HG02884 (cell line): Measurements from ENCODE around the gene HIBCH.
"Not testable (repeated sequence)": the region's sequence is repeated elsewhere in the genome, so short reads cannot be mapped to it uniquely, and the experiment has no call there.

ENCODE experiments used
- ATAC-seq: cut with Tn5 transposase; IDR thresholded peaks from one replicate; pipeline ENCODE4 v1.9.1; 2021; ENCODE audit warnings: mild to moderate bottlenecking, moderate library complexity; ENCODE audit not compliant: unreplicated experiment

Gene HIBCH

DNA sequence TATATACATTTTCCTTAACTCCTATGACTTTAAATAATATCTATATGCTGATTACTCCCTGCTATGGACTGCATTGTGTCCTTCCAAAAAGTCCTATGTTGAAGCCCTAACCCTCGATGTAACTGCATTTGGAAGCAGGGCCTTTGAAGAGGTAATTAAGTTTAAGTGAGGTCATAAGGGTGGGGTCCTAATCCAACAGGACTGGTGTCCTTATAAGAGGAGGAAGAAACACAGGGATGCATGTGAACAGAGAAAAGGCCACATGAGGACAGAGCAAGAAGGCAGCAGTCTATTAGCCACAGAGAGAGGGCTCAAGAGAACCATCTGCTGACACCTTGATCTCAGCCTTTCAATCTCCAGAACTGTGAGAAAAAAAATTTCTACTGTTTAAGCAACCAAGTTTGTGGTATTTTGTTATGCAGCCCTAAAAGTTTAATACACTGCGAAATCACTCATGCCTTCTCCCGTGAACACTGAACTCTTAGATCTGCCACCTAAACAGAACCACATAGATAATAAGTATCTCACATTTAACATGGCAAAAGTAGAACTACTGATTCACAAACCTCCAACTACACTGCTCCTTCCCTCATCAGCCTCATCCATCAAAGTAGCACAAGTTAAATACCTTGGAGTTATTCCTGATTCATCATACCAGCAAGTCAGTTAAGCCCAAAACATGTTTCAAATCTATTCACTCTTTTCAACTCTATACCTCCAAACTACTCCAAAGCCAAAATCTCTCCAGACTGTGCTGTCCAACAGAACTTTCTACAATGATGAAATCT is 65.4 kb downstream of the HIBCH start:
- no peak for ATAC-seq

GRCh38 chr2:190250421-190250820 is 69.2 kb downstream of the HIBCH start:
- ATAC-seq, result no peak

DNA sequence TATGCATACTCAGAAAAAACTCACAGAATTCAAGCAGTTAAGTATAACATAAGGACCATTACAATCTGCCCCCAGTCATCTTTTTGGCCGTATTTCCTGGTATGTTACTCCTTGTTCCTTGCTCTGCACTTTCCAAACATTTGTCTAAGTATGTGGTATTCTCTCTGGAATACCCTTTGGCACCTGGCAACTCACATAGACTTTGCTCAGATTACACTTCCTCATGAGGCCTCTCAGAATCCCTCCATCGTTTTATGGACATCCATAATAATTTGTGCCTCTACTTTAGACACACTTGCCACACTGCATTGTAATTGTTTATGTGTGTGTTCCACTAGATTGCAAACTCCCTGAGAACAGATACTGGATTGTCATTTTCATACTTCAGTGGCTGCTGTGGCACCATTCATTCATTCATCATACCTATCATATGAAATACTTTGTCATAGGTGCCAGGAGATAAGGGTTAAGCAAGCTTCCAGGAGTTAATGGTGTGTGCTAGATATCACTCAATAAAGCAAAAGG is 84.0 kb downstream of the HIBCH start:
- ATAC-seq, result no peak

- no peak for ATAC-seq
Measured at GRCh38 chr2:190235101-190235500, 84.5 kb downstream of the HIBCH start.

- not testable (repeated sequence) for ATAC-seq
Measured at GRCh38 chr2:190223989-190224388, 95.6 kb downstream of the HIBCH start.

DNA sequence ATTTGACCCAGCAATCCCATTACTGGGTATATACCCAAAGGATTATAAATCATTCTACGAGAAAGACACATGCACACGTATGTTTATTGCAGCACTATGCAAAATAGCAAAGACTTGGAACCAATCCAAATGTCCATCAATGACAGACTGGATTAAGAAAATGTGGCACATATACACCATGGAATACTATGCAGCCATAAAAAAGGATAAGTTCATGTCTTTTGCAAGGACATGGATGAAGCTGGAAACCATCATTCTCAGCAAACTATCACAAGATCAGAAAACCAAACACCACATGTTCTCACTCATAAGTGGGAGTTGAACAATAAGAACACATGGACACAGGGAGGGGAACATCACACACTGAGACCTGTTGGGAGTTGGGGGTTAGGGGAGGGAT is 96.9 kb downstream of the HIBCH start:
- not testable (repeated sequence) for ATAC-seq

DNA sequence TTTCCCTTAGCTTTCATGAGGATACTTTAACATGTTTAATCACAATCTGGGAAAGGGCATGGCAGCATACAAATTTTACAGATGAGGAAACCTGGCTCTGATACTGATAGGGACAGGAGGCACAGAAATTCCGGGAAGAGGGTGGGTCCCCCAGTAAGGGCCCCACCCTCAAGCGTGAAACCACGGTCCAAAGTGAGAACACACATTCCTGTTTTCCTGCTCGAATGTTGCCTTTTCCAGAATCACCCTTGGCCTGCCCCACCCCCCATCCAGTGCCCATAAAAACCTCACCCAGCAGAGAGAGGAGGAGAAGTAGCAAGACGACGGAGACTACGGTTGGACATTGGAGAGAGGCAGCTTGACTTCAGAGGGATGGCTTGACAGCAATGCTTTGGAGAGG is 98.2 kb downstream of the HIBCH start:
- no peak for ATAC-seq

GRCh38 chr2:190219186-190219585 is 100.4 kb downstream of the HIBCH start:
- ATAC-seq, result no peak

DNA sequence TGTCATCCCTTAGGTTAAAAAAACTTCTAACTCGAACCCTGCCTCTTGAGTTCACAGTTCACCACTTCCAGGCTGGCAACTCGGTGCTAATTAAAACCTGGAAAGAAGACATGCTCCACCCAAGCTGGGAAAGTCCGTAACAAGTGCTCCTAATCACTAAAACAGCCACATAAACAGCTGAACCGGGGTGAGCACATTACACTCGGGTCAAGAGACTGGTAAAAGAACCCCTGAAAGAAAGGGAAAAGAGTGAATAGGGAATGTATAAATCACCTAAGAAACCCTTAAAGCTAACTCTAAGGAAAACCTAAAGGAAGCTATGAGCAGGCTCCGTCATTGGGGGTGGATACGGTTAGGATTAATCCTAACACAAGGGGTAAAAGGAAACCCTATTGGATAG is 102.0 kb downstream of the HIBCH start:
- no peak for ATAC-seq

DNA sequence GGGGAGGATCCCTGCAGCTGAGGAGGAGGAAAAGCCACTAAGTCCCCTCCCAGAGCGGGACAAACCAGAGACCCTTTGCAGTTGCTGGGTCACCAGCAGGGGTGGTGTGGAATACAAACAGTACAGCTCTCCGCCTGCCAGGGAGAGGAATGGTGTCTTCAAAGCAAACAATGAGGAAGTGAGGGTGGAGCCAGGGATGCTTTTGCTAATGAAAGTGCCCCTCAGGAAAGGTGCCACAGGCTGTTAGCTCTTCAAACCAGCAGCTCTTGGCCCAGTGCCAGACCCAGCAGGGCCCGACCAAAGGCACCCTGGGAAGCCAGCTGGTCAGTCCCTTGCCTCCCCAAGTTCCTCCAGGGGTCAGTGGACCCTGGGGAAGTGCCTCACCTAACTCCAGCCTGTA is 102.8 kb downstream of the HIBCH start:
- no peak for ATAC-seq

- no peak for ATAC-seq
Measured at GRCh38 chr2:190215620-190216019, 104.0 kb downstream of the HIBCH start.

DNA sequence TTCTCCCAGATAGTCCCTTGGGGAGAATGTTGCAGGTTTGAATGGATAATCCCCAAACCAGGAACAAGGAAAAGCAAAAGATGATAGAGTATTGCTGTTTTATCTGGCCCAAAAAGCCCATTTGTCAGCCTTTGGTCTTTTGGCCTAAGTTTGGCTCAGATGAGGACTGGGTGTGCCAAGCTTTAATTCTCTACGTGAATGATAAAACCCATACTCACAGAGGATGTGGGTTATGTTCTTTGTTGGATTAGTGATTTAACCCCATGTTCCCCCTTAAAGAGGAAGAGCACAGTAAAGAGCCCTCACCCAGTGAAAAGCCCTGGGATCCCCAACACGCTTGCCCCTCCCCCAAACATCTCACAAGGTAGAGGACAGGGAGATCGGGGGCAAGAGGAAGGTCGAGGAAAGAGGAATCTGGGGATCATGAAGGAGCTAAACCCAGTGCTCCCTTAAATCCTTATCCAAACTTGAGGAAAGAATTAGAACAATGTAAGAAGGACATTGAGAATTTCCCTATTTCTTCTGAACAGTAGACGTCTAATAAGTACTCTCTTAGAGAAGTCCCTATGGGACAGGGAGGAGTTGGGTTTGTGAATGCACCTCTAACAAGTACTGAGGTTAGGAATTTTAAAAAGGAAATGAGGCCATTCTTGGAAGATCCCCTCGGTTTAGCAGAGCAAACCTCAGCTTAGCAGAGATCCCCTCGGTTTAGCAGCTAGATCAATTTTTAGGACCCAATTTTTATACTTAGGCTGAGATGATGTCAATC is 105.0 kb downstream of the HIBCH start:
- no peak for ATAC-seq

- no peak for ATAC-seq
Measured at GRCh38 chr2:190213441-190214335, 105.9 kb downstream of the HIBCH start.

GRCh38 chr2:190210471-190210870 is 109.2 kb downstream of the HIBCH start:
- ATAC-seq, result no peak

GRCh38 chr2:190209559-190209958 is 110.1 kb downstream of the HIBCH start:
- no peak for ATAC-seq

- no peak for ATAC-seq
Measured at GRCh38 chr2:190207930-190208329, 111.7 kb downstream of the HIBCH start.

- no peak for ATAC-seq
Measured at GRCh38 chr2:190205657-190206056, 114.0 kb downstream of the HIBCH start.

DNA sequence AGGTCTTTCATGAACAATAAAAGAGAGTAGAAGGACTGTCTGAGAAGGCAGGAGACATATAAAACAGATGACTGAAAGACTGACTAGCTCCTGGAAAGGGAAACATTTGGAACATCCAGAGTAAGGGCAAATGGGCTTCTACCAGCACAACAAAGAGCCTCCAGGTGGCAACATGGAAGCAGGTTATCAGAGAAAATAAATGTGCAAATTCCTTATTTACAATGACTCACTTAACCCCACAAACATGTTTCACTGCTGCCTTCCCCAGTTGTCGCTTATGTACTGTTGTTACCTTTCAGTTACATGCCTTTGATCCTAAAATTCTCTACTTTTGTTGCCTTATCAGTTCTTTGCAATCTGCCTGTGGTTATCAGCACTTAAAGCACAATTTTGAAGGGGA is 117.0 kb downstream of the HIBCH start:
- no peak for ATAC-seq

DNA sequence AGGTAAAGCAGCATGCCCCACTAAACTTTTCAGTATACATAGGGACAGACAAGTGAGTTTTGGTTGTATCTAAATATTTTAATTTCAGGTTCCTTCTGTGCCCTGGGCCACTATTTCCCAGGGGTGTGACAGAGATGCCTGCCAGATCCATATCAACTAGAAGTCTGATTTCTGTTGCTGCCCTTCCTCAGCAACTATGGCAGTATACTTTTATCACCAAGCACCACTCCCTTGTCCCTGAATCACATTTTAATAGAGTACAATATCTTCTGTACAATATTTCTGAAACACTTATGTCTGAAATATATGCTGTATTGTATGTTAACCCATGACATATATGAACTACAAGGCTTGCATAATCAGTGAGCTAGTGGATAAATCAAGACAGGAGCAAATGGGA is 117.6 kb downstream of the HIBCH start:
- no peak for ATAC-seq

DNA sequence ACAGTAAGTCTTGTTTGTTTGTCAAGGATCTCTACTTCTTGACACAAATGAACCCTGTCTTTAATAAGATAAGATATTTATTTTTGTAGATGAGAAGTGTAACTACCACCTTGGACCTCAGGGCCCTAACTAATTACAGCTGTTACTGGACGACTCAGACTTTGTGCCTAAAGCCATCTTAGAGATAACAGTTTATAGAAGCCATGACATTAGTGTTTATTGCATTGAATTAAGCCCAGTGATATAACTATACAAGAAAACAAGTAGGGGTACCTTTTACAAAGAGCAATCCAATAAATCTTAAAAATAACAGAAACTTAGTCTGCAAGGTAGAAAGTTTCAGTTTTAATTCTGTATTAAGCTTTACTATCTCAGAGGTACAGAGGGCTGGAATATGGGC is 119.0 kb downstream of the HIBCH start:
- ATAC-seq, result no peak

GRCh38 chr2:190199530-190199929 is 120.1 kb downstream of the HIBCH start:
- ATAC-seq, result no peak
